PC-3 (cell line): ENCODE measurements around the gene PHACTR2. TPM values are rescaled to one million over a fixed set of nuclear protein-coding genes. Genes with fewer than 3 reads are reported as not detected.

Experiments used
- ATAC-seq: fragments of 200-7000 bp; cut with Tn5 transposase; 2 replicates; pipeline ENCODE4 v1.9.1; 2020; ENCODE audit warnings: mild to moderate bottlenecking, moderate library complexity
- BruUV-seq: library from RNA; stranded (reverse); fragments of 400-500 nt; replicated peaks from 2 replicates; lab custom pipeline; 2021; lab: Mats Ljungman, UMichigan
- CTCF ChIA-PET: fragments of 300-600 bp; sonication (Branson Sonifier 250); formaldehyde crosslinking; loops from one replicate; lab custom pipeline; 2022; ENCODE audit warnings: antibody characterized with exemption; lab: Charles Lee
- POLR2A ChIA-PET: fragments of 300-600 bp; sonication (Branson Sonifier 250); formaldehyde crosslinking; loops from one replicate; lab custom pipeline; 2022; ENCODE audit warnings: antibody characterized with exemption; ENCODE audit not compliant: unreplicated experiment; lab: Charles Lee
- DNase-seq: peaks from one replicate; pipeline ENCODE4 v3.0.0-alpha.2; 2015
- H2AFZ ChIP-seq: fragments of 300-600 bp; sonication (generic); 2 replicates; pipeline ENCODE4 v1.6.0; 2016; ENCODE audit warnings: antibody characterized with exemption, low read length
- H3F3A ChIP-seq: fragments of 300-600 bp; sonication (generic); one replicate; pipeline ENCODE4 v1.6.0; 2017; ENCODE audit warnings: antibody characterized with exemption, low read length, control low read depth, mild to moderate bottlenecking; ENCODE audit not compliant: unreplicated experiment
- H3K27ac ChIP-seq: fragments of 300-600 bp; sonication (generic); 2 replicates; pipeline ENCODE4 v1.5.1; 2016; ENCODE audit warnings: mild to moderate bottlenecking, low read length
- H3K27me3 ChIP-seq: fragments of 300-600 bp; sonication (generic); 2 replicates; pipeline ENCODE4 v1.6.1; 2016; ENCODE audit warnings: low read length, mixed read lengths
- H3K36me3 ChIP-seq: fragments of 300-600 bp; sonication (generic); 2 replicates; pipeline ENCODE4 v1.6.1; 2016; ENCODE audit warnings: low read depth, mixed run types, low read length, mixed read lengths
- H3K4me1 ChIP-seq: fragments of 300-600 bp; sonication (generic); 2 replicates; pipeline ENCODE4 v1.5.1; 2016; ENCODE audit warnings: low read length; ENCODE audit not compliant: insufficient read depth
- H3K4me2 ChIP-seq: fragments of 300-600 bp; sonication (generic); 2 replicates; pipeline ENCODE4 v1.6.0; 2016; ENCODE audit warnings: low read length
- H3K4me3 ChIP-seq: fragments of 300-600 bp; sonication (generic); 2 replicates; pipeline ENCODE4 v1.5.1; 2016; ENCODE audit warnings: mild to moderate bottlenecking, low read length, mixed read lengths
- H3K79me2 ChIP-seq: fragments of 300-600 bp; sonication (generic); 2 replicates; pipeline ENCODE4 v1.6.1; 2017; ENCODE audit warnings: low read length, mixed read lengths
- H3K9ac ChIP-seq: fragments of 300-600 bp; sonication (generic); 2 replicates; pipeline ENCODE4 v1.6.0; 2016; ENCODE audit warnings: mild to moderate bottlenecking, low read length
- H3K9me2 ChIP-seq: fragments of 300-600 bp; sonication (generic); replicated peaks from 2 replicates; pipeline ENCODE4 v1.6.1; 2016; ENCODE audit warnings: mixed run types, low read length, mixed read lengths
- H3K9me3 ChIP-seq: fragments of 300-600 bp; sonication (generic); 2 replicates; pipeline ENCODE4 v1.6.1; 2016; ENCODE audit warnings: low read length, mixed read lengths
- H4K20me1 ChIP-seq: fragments of 300-600 bp; sonication (generic); 2 replicates; pipeline ENCODE4 v1.6.1; 2016; ENCODE audit warnings: low read length, mixed read lengths
- EZH2 ChIP-seq: fragments of 300-600 bp; sonication (generic); IDR thresholded peaks from one replicate; pipeline ENCODE4 v1.6.1; 2017; ENCODE audit warnings: antibody characterized with exemption, mild to moderate bottlenecking, low read length; ENCODE audit not compliant: unreplicated experiment
- EZH2phosphoT487 ChIP-seq: fragments of 300-600 bp; sonication (generic); IDR thresholded peaks from 2 replicates; pipeline ENCODE4 v1.6.1; 2018; ENCODE audit warnings: mild to moderate bottlenecking, antibody characterized with exemption, low read length, borderline replicate concordance
- intact Hi-C: fragments of 100-400 bp; cut with micrococcal nuclease; formaldehyde crosslinking; loops from 2 replicates; pipeline ENCODE4 v1.9.0; 2023
- total RNA-seq: library from RNA; depleted of rRNA; stranded (reverse); fragments of >200 nt; gene quantifications from 2 replicates; pipeline ENCODE4 v1.2.3, GENCODE V29; 2014
- TF ChIP-seq, protein P1 (sequence below): fragments of 300-600 bp; sonication (generic); conservative IDR thresholded peaks from 2 replicates; pipeline ENCODE4 v1.5.1; 2017; ENCODE audit warnings: antibody characterized with exemption, low read depth, mild to moderate bottlenecking, low read length

PHACTR2 gene
- total RNA-seq, 1 experiment from 2014 or later = 19.4 TPM

- Histone ChIP-seq H3K27me3 (no peaks in the 10 kb centered on the region), H3K9me3 (no peaks in the 10 kb centered on the region), H3K9ac (no peak overlapping the region), H2AFZ (no peak overlapping the region), H3K4me1 (no peaks in the 10 kb centered on the region), H3K4me3 (no peak overlapping the region), H3K36me3 (no peaks in the 10 kb centered on the region), H3F3A (no peaks in the 10 kb centered on the region), H3K9me2 (no peaks in the 10 kb centered on the region), H3K4me2 (no peak overlapping the region), H3K27ac (no peak overlapping the region), H3K79me2 (no peaks in the 10 kb centered on the region), H4K20me1 (no peaks in the 10 kb centered on the region)
- no peak for ATAC-seq
- POLR2A ChIA-PET = no interaction called here
- no peak for DNase-seq
- intact Hi-C loops = no loop called here
- BruUV-seq = no TSS peak
- TF ChIP-seq EZH2phosphoT487 (no peak), EZH2 (no peak)
- TF ChIP-seq, protein P1, sequence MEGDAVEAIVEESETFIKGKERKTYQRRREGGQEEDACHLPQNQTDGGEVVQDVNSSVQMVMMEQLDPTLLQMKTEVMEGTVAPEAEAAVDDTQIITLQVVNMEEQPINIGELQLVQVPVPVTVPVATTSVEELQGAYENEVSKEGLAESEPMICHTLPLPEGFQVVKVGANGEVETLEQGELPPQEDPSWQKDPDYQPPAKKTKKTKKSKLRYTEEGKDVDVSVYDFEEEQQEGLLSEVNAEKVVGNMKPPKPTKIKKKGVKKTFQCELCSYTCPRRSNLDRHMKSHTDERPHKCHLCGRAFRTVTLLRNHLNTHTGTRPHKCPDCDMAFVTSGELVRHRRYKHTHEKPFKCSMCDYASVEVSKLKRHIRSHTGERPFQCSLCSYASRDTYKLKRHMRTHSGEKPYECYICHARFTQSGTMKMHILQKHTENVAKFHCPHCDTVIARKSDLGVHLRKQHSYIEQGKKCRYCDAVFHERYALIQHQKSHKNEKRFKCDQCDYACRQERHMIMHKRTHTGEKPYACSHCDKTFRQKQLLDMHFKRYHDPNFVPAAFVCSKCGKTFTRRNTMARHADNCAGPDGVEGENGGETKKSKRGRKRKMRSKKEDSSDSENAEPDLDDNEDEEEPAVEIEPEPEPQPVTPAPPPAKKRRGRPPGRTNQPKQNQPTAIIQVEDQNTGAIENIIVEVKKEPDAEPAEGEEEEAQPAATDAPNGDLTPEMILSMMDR = no peak
- CTCF ChIA-PET = no interaction called here
Measured at GRCh38 chr6:143802833-143803565, 125.2 kb downstream of the PHACTR2 start.

DNA sequence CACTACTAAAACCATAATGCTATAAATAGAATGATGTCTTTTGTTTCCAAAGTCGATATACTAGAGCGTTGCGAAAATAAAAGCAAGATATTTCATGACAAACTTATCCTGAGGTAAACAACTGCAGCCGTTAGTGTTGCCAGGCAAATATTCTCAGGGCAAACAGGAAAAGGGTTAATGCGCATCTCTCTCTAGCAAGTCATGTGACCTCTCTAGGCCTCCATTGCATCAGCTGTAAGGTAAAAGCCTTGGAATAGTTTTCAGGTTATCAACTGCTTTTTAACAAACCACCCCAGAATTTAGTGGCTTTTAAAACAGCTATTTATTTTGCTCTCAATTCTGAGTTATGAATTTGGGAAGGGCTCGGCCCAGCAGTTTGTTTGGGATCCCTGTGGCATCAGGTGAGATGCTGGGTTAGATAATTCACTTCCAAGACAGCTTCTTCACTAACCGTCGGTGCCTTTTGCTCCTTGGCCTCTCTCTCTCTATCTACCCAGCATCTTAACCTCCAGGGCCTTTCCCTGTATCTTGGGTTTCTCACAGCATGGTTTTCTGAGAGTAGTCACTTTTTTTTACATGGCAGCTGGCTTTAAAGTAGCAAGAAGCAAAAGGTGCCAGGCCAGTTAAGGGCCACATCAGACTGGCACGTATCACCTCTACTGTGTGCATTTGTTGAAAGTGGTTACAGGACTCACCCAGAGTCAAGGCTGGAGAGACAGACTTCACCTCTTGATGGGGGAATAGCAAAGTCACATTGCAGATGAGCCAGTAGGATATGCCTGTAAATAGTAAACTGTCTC is 126.2 kb downstream of the PHACTR2 start:
- Histone ChIP-seq H3K9me3 (no peaks in the 10 kb centered on the region), H3K9me2 (no peaks in the 10 kb centered on the region), H3K4me2 (no peak overlapping the region), H2AFZ (no peak overlapping the region), H3F3A (no peaks in the 10 kb centered on the region), H3K27me3 (no peaks in the 10 kb centered on the region), H3K9ac (no peak overlapping the region), H3K4me3 (no peak overlapping the region), H3K79me2 (no peaks in the 10 kb centered on the region), H4K20me1 (no peaks in the 10 kb centered on the region), H3K4me1 (no peaks in the 10 kb centered on the region), H3K27ac (no peak overlapping the region), H3K36me3 (no peaks in the 10 kb centered on the region)
- ChIA-PET POLR2A (no interaction called here), CTCF (no interaction called here)
- BruUV-seq = no TSS peak
- TF ChIP-seq, protein P1 = no peak
- TF ChIP-seq EZH2phosphoT487 (no peak), EZH2 (no peak)
- DNase-seq (no peak), ATAC-seq (no peak)
- intact Hi-C loops = no loop called here

- POLR2A ChIA-PET = no interaction called here
- Histone ChIP-seq H3K9me3 (no peaks in the 10 kb centered on the region), H4K20me1 (no peaks in the 10 kb centered on the region), H3K79me2 (no peaks in the 10 kb centered on the region), H3K9ac (no peak overlapping the region), H3K4me1 (no peaks in the 10 kb centered on the region), H3K4me2 (no peak overlapping the region), H3K27me3 (no peaks in the 10 kb centered on the region), H3K27ac (no peak overlapping the region), H3K36me3 (no peaks in the 10 kb centered on the region), H3K9me2 (no peaks in the 10 kb centered on the region), H2AFZ (no peak overlapping the region), H3F3A (no peaks in the 10 kb centered on the region), H3K4me3 (no peak overlapping the region)
- TF ChIP-seq, protein P1 = no peak
- TF ChIP-seq EZH2phosphoT487 = no peak
- TF ChIP-seq EZH2 = no peak
- CTCF ChIA-PET = no interaction called here
- no peak for ATAC-seq
- intact Hi-C loops = no loop called here
- no TSS peak for BruUV-seq
- no peak for DNase-seq
Measured at GRCh38 chr6:143804835-143805239, 127.1 kb downstream of the PHACTR2 start.
